ENCODE results near the gene PLXDC1.

DNA sequence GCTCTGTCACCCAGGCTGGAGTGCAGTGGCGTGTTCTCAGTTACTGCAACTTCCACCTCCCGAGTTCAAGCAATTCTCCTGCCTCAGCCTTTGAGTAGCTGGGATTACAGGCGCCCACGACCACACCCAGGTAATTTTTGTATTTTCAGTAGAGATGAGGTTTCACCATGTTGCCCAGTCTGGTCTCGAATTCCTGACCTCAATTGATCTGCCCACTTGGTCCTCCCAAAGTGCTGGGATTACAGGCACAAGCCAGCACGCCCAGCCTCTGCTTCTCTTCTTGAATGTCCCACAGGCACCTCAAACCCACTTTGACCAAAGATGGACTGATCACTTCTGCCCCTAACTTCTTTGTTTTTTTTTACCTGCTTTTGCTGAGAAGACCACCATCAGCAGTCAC is 19.1 kb upstream of the PLXDC1 start:
- TF ChIP-seq, protein P1, sequence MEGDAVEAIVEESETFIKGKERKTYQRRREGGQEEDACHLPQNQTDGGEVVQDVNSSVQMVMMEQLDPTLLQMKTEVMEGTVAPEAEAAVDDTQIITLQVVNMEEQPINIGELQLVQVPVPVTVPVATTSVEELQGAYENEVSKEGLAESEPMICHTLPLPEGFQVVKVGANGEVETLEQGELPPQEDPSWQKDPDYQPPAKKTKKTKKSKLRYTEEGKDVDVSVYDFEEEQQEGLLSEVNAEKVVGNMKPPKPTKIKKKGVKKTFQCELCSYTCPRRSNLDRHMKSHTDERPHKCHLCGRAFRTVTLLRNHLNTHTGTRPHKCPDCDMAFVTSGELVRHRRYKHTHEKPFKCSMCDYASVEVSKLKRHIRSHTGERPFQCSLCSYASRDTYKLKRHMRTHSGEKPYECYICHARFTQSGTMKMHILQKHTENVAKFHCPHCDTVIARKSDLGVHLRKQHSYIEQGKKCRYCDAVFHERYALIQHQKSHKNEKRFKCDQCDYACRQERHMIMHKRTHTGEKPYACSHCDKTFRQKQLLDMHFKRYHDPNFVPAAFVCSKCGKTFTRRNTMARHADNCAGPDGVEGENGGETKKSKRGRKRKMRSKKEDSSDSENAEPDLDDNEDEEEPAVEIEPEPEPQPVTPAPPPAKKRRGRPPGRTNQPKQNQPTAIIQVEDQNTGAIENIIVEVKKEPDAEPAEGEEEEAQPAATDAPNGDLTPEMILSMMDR (IDR thresholded peaks at IDR 0.05): no peak
- no peak for TF ChIP-seq ZFX (IDR thresholded peaks at IDR 0.05; ENCODE audit: borderline replicate concordance)
